GM21723 (cell line): ENCODE data around the gene CENPS.
"Not testable (repeated sequence)": the region's sequence is repeated elsewhere in the genome, so short reads cannot be mapped to it uniquely, and the experiment has no call there.

Experiments used
- ATAC-seq: cut with Tn5 transposase; IDR thresholded peaks from one replicate; pipeline ENCODE4 v1.9.1; 2021; ENCODE audit warnings: mild to moderate bottlenecking, moderate library complexity; ENCODE audit not compliant: unreplicated experiment

CENPS gene

GRCh38 chr1:10430216-10431069 is at the start of gene CENPS:
TSS of gene CENPS (plus strand) at chr1:10430433. CDS start at chr1:10430518, 85 bp downstream.
- peak; percentile 74 for ATAC-seq

- ATAC-seq, result no peak
Measured at GRCh38 chr1:10380594-10381275, 49.5 kb upstream of the CENPS start.

- ATAC-seq, result no peak
Measured at GRCh38 chr1:10383630-10384029, 46.6 kb upstream of the CENPS start.

DNA sequence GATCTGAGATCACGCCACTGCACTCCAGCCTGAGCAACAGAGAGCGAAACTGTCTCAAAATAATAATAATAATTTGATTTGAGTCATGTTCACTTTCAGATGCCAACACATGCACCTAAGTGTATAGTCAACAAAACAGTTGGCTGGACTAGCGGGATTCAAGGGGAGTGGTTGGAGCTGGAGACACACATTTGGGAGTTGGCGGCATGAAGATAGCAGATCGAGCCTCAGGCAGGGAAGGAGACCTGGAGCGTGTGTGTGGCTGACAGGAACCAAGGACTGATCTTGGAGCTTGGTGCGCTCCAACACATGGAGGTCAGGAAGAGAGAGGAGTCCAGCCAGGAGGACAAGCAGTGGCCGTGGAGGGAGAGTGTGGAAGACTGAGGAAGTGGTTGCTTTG is 46.0 kb upstream of the CENPS start:
- no peak for ATAC-seq

- ATAC-seq, result no peak
Measured at GRCh38 chr1:10386761-10387676, 43.2 kb upstream of the CENPS start.

GRCh38 chr1:10387677-10388386 is 42.4 kb upstream of the CENPS start:
- no peak for ATAC-seq

DNA sequence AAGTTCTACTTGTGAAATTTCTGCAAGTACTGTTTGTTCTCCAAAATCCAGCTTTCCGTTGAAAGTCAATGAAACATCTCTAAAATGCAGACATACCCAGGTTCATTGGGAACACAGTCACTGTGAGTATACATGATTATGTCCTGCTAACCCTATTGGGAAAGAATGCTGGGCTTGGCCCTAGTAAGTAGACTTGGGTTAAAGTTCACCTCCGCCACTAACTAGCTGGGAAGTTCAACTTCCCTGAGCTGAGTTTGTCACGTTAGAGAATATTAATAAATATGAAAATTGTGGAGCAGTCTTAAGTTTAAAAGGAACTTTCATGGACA is 41.9 kb upstream of the CENPS start:
- ATAC-seq, result no peak

DNA sequence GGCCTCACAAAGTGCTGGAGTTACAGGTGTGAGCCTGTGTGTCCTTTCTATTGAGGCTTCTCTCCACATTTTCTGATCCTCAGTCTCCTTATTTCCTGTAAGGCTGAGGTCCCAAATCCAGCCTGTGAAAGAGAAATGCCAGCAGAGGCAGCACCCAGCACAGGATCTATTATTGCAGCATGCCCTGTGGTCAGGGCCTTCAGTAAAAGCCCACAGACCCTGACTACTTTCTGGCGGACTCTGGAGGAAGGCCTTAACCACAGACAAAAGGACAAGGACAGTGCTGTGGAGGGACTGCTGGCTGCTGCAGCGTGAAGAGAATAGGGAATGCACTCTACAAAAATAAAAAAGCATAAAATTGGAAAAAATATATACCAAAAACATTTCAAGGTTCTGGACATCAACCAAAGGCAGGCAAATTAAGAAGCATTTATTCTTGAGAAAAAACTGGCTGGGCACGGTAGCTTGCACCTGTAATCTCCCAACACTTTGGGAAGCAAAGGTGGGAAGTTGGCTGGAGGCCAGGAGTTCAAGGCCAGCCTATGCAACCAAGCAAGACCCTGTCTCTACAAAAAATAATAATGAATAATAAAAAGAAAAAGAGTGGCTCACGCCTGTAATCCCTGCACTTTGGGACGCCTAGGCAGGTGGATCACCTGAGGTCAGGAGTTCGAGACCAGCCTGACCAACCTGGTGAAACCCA is 40.8 kb upstream of the CENPS start:
- no peak for ATAC-seq

- no peak for ATAC-seq
Measured at GRCh38 chr1:10396870-10397269, 33.4 kb upstream of the CENPS start.

- peak; percentile 4 for ATAC-seq
Measured at GRCh38 chr1:10398278-10398733, 31.9 kb upstream of the CENPS start.

- ATAC-seq, result peak; percentile 93
Measured at GRCh38 chr1:10398734-10399443, 31.3 kb upstream of the CENPS start, which contains the start of gene PGD. TSS of gene PGD (plus strand) at chr1:10399064. CDS start at chr1:10399118, 54 bp downstream.

GRCh38 chr1:10399444-10399941 is 30.7 kb upstream of the CENPS start:
- ATAC-seq, result no peak

- no peak for ATAC-seq
Measured at GRCh38 chr1:10400013-10400412, 30.2 kb upstream of the CENPS start.

GRCh38 chr1:10401281-10401680 is 29.0 kb upstream of the CENPS start:
- no peak for ATAC-seq

DNA sequence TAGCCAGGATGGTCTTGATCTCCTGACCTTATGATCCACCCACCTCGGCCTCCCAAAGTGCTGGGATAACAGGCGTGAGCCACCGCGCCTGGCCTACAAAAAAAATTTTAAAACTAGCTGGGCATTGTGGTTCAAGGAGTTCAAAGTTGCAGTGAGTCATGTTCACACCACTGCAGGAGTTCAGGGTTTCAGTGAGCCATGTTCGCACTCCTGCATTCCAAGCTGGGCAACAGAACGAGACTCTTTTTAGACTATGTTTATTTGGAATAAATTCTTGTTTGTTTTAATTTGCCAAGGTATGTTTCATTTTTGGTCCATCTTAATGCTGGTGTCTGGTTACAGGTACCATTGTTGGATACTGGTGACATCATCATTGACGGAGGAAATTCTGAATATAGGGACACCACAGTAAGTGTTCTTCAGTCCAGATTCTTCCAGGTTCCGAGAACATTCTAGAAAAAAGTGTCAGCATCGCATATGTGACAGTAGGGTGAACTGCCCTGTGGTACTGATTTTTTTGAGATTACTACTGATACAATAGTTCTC is 27.4 kb upstream of the CENPS start:
- no peak for ATAC-seq

DNA sequence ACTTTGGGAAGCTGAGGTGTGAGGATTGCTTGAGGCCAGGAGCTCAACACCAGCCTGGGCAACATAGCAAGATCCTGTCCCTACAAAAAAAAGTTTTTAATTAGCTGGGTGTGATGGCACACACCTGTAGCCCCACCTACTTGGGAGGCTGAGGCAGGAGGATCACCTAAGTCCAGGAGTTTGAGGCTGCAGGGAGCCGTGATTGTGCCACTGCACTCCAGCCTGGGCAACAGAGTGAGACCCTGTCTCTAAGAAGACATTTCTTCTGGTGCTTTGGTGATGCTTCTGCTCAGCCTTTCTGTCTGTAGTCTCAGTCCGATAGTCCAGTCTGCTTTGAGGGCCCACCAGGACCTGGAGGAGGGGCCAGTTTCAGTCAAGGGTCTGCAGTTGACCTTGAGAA is 23.0 kb upstream of the CENPS start:
- ATAC-seq, result no peak

- no peak for ATAC-seq
Measured at GRCh38 chr1:10415211-10415930, 14.9 kb upstream of the CENPS start.

- not testable (repeated sequence) for ATAC-seq
Measured at GRCh38 chr1:10415967-10416366, 14.3 kb upstream of the CENPS start.
